K562 (cell line): ENCODE measurements around the gene GRPEL2.

Experiments
- GTF2F1 ChIP-seq: IDR thresholded peaks from 2 replicates; pipeline ENCODE4 v1.6.1; 2011; ENCODE audit warnings: low read depth, low read length, improper control_type of control experiment
- USF2 ChIP-seq: sonication (generic); formaldehyde crosslinking; IDR thresholded peaks from 2 replicates; pipeline ENCODE4 v1.5.0; 2020; ENCODE audit warnings: missing genetic modification reagents

- TF ChIP-seq GTF2F1 (no peak), USF2 (CRISPR knock-in tag) (no peak)
Observed at GRCh38 chr5:149363358-149363757, 18.1 kb downstream of the GRPEL2 start.
